Measurements from ENCODE around the gene CACNA2D3. TPM values are rescaled to one million over a fixed set of nuclear protein-coding genes. Genes with fewer than 3 reads are reported as not detected.

The CACNA2D3 gene
- total and polyA plus RNA-seq, 2 experiments from 2014 or later: 1.1 to 2.5 TPM

- no peak overlapping the region for H3K4me3 ChIP-seq
- no peak overlapping the region for H2AFZ ChIP-seq
- no peaks in the 10 kb centered on the region for H3K79me2 ChIP-seq
- TF ChIP-seq CTCF (IDR thresholded peaks at IDR 0.05; ENCODE audit: poor library complexity): no peak
- no peak for TF ChIP-seq EZH2 (IDR thresholded peaks at IDR 0.05; ENCODE audit: borderline replicate concordance)
- TF ChIP-seq EZH2phosphoT487 (IDR thresholded peaks at IDR 0.05; ENCODE audit: low read depth, severe bottlenecking, unreplicated experiment): no peak
- H3K4me1 ChIP-seq (ENCODE audit: insufficient read depth): peaks cover 13% of the 10 kb centered on the region
- H3K4me2 ChIP-seq: no peak overlapping the region
- H3K9me2 ChIP-seq (replicated peaks; ENCODE audit: insufficient read depth): no peaks in the 10 kb centered on the region
- H3K36me3 ChIP-seq (replicated peaks; ENCODE audit: insufficient read depth, low read depth): no peaks in the 10 kb centered on the region
- DNase-seq (ENCODE audit: low spot score): no peak
- H3K27ac ChIP-seq: no peak overlapping the region
- H4K20me1 ChIP-seq (ENCODE audit: insufficient read depth, poor library complexity, severe bottlenecking): no peaks in the 10 kb centered on the region
- no peaks in the 10 kb centered on the region for H3K9me3 ChIP-seq (ENCODE audit: low read depth)
- no peaks in the 10 kb centered on the region for H3K27me3 ChIP-seq
These were observed 633.4 kb downstream of the CACNA2D3 start for GRCh38 chr3:54755756-54756155.

- 54% methylated on average over 7 of the region's 7 CpGs for WGBS (ENCODE audit: low lambda C conversion rate, missing lambda C conversion rate)
- Histone ChIP-seq H3K79me2 (no peaks in the 10 kb centered on the region), H3K4me3 (no peak overlapping the region), H3K9me2 (replicated peaks; ENCODE audit: insufficient read depth) (no peaks in the 10 kb centered on the region), H3K4me2 (no peak overlapping the region), H3K4me1 (ENCODE audit: insufficient read depth) (peaks cover 13% of the 10 kb centered on the region), H3K27me3 (no peaks in the 10 kb centered on the region), H3K36me3 (replicated peaks; ENCODE audit: insufficient read depth, low read depth) (no peaks in the 10 kb centered on the region), H3K9me3 (ENCODE audit: low read depth) (no peaks in the 10 kb centered on the region), H4K20me1 (ENCODE audit: insufficient read depth, poor library complexity, severe bottlenecking) (no peaks in the 10 kb centered on the region), H2AFZ (peak overlapping the region; percentile 2), H3K27ac (peak overlapping the region; percentile 12)
- peak; percentile 15 for DNase-seq (ENCODE audit: low spot score)
- TF ChIP-seq CTCF (IDR thresholded peaks at IDR 0.05; ENCODE audit: poor library complexity) (no peak), EZH2phosphoT487 (IDR thresholded peaks at IDR 0.05; ENCODE audit: low read depth, severe bottlenecking, unreplicated experiment) (no peak), EZH2 (IDR thresholded peaks at IDR 0.05; ENCODE audit: borderline replicate concordance) (no peak)
These were observed 634.0 kb downstream of the CACNA2D3 start for GRCh38 chr3:54756330-54756731.

DNA sequence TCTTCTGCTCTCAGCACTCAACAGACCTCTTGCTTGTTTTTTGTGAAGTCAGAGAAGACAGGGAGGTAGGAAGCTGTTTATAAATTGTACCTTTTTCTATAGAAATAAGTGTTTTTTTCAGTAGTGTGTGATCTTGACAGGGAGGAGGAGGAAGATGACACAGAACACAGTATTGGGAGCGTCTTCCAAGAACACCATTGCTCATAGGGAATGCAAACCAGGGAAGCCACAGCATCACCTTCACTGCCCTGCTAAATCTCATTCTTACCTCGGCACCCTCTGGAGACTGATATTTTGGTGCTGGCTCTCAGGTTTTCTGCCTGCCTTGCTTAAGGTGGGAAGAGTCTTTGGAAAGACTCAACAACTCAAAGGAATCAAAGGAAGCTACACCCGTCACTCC, 636.1 kb downstream of the CACNA2D3 start:
- Histone ChIP-seq H2AFZ (no peak overlapping the region), H3K9me3 (ENCODE audit: low read depth) (no peaks in the 10 kb centered on the region), H3K9me2 (replicated peaks; ENCODE audit: insufficient read depth) (no peaks in the 10 kb centered on the region), H3K27me3 (no peaks in the 10 kb centered on the region), H3K36me3 (replicated peaks; ENCODE audit: insufficient read depth, low read depth) (no peaks in the 10 kb centered on the region), H3K4me1 (ENCODE audit: insufficient read depth) (peaks cover 13% of the 10 kb centered on the region), H3K4me2 (no peak overlapping the region), H3K27ac (no peak overlapping the region), H4K20me1 (ENCODE audit: insufficient read depth, poor library complexity, severe bottlenecking) (no peaks in the 10 kb centered on the region), H3K4me3 (no peak overlapping the region), H3K79me2 (no peaks in the 10 kb centered on the region)
- 92% methylated on average over 3 of the region's 3 CpGs for WGBS (ENCODE audit: low lambda C conversion rate, missing lambda C conversion rate)
- DNase-seq (ENCODE audit: low spot score): no peak
- no peak for TF ChIP-seq EZH2 (IDR thresholded peaks at IDR 0.05; ENCODE audit: borderline replicate concordance)
- TF ChIP-seq CTCF (IDR thresholded peaks at IDR 0.05; ENCODE audit: poor library complexity): no peak

DNA sequence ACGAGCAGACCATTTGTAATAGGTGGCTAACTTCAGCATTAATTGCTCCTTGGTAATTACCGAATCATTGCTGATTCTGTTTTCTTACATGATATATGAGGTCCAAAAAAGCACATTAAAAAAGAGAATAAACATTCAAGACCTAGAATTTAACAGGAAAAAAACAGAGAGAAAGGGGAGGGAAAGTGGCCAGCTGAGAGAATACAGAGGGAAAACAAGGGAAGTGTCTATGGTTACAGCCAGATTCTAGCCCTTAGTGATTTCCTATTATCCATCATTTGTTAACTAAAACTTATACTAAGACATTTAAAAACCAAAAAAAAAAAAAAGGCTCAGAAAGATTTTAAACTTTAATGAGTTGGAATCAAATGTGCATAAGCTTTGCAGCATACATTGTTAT, 636.8 kb downstream of the CACNA2D3 start:
- Histone ChIP-seq H3K27me3 (no peaks in the 10 kb centered on the region), H3K4me2 (no peak overlapping the region), H3K9me2 (replicated peaks; ENCODE audit: insufficient read depth) (no peaks in the 10 kb centered on the region), H3K4me3 (no peak overlapping the region), H3K36me3 (replicated peaks; ENCODE audit: insufficient read depth, low read depth) (no peaks in the 10 kb centered on the region), H3K9me3 (ENCODE audit: low read depth) (no peaks in the 10 kb centered on the region), H3K4me1 (ENCODE audit: insufficient read depth) (peaks cover 13% of the 10 kb centered on the region), H4K20me1 (ENCODE audit: insufficient read depth, poor library complexity, severe bottlenecking) (no peaks in the 10 kb centered on the region), H3K79me2 (no peaks in the 10 kb centered on the region), H2AFZ (no peak overlapping the region), H3K27ac (no peak overlapping the region)
- WGBS (ENCODE audit: low lambda C conversion rate, missing lambda C conversion rate): 33% methylated on average over 2 of the region's 2 CpGs
- TF ChIP-seq CTCF (IDR thresholded peaks at IDR 0.05; ENCODE audit: poor library complexity) (no peak), EZH2phosphoT487 (IDR thresholded peaks at IDR 0.05; ENCODE audit: low read depth, severe bottlenecking, unreplicated experiment) (no peak), EZH2 (IDR thresholded peaks at IDR 0.05; ENCODE audit: borderline replicate concordance) (no peak)
- no peak for DNase-seq (ENCODE audit: low spot score)

Measured in hepatocyte (in vitro differentiated cells).